ENCODE data around the gene SPIN2A. TPM values are rescaled to one million over a fixed set of nuclear protein-coding genes. Genes with fewer than 3 reads are reported as not detected.
A peak's percentile ranks its signal among the peaks of the same experiment; 100 is the strongest.
"Not testable (repeated sequence)": the region's sequence is repeated elsewhere in the genome, so short reads cannot be mapped to it uniquely, and the experiment has no call there.

The SPIN2A gene
- total RNA-seq (2021) = 2.2 and 2.8 TPM in 2 replicates
- long read RNA-seq, transcript SPIN2A-201 (2 exons, 1,319 nt) = major isoform, 7 of 7 reads
- long read RNA-seq, partial matches to known transcripts = 0 of 7 reads
- long read RNA-seq, other reads (novel, unspliced or antisense) = 0 of 7 reads

DNA sequence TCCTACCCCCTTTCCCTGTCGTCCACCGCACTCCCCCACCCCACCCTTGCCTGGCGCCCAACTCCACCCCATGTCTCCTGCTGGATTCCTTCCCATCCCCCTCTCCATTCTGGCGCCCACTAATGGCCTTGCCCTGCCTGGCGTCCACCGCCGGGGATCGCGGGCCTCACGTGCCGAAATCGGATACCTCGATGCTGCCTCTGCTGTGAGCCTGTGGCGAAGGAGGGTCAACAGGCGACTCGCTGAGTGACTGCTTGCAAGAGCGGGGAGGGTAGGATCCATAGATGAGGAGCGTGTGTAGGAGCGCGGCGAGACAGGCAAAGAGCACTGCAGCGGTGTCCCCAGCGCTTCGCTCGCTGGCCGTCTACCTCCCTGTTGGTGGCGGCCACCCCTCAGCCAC is at the start of gene SPIN2A:
TSS of gene SPIN2A (minus strand) at position 325 of the 400 bp plus-strand sequence. CDS start 800 bp downstream, outside the sequence.
- H3K9me3 Mint-ChIP-seq = peaks cover 60 to 72% of the 10 kb centered on the region in 2 experiments
- Histone ChIP-seq H3K9ac (ENCODE audit: extremely low read depth, insufficient read length, low read length) (peak within 1 kb of the TSS; percentile 43), H4K5ac (ENCODE audit: insufficient read length, low read depth, low read length) (peak within 1 kb of the TSS; percentile 65), H3K4me2 (ENCODE audit: insufficient read depth, insufficient read length, low read length) (peak within 1 kb of the TSS; percentile 68), H3K14ac (ENCODE audit: insufficient read depth, low read length) (peak within 1 kb of the TSS; percentile 58)
- not testable (repeated sequence) for H3K27me3 ChIP-seq (ENCODE audit: insufficient read depth, low read length); H3K79me2 ChIP-seq (ENCODE audit: insufficient read depth, low read length); H3K4ac ChIP-seq (ENCODE audit: low read depth, low read length); H2BK12ac ChIP-seq (ENCODE audit: insufficient read length, low read depth, low read length); H4K8ac ChIP-seq (replicated peaks; ENCODE audit: insufficient read length, low read depth, low read length); H4K91ac ChIP-seq (ENCODE audit: insufficient read length, low read depth, low read length); H2AK5ac ChIP-seq (ENCODE audit: insufficient read length, low read length); H3T11ph ChIP-seq (ENCODE audit: low read length); H2BK120ac ChIP-seq (ENCODE audit: low read depth, low read length, poor library complexity, severe bottlenecking); H4K20me1 ChIP-seq (ENCODE audit: control insufficient read depth, insufficient read depth, insufficient read length); H3K23me2 ChIP-seq (ENCODE audit: insufficient read length, low read depth, low read length, poor library complexity, severe bottlenecking); H3K4me1 ChIP-seq (ENCODE audit: insufficient read depth, low read length); H3K27me3 Mint-ChIP-seq (ENCODE audit: low read depth); H2AFZ ChIP-seq (ENCODE audit: low read length); H2BK15ac ChIP-seq (ENCODE audit: low read depth, low read length); H3K9me3 ChIP-seq (ENCODE audit: control insufficient read depth, low read depth, low read length); H3K18ac ChIP-seq (ENCODE audit: insufficient read length, low read depth, low read length); H3K56ac ChIP-seq (ENCODE audit: insufficient read length, low read depth, low read length); H3K79me1 ChIP-seq (ENCODE audit: insufficient read depth, low read depth, low read length, poor library complexity, severe bottlenecking); H2BK5ac ChIP-seq (ENCODE audit: insufficient read length, low read length); H2BK20ac ChIP-seq (ENCODE audit: low read depth, low read length, poor library complexity, severe bottlenecking); H3K27ac ChIP-seq (ENCODE audit: insufficient read length, low read depth, low read length); H3K23ac ChIP-seq (ENCODE audit: insufficient read length, low read depth, low read length)
- no CpG with 5 or more reads among the region's 27 CpGs for WGBS (ENCODE audit: extremely low coverage, insufficient read length, low lambda C conversion rate)
- H3K4me1 Mint-ChIP-seq = peaks cover 14 to 22% of the 10 kb centered on the region in 2 experiments
- peaks cover 0 to 19% (median 17%) of the 10 kb centered on the region in 3 experiments; a peak in 6 of 7 replicates for H3K36me3 Mint-ChIP-seq (ENCODE audit: insufficient read depth in 1 of 3, low read depth in 3 of 3)
- peak within 1 kb of the TSS; percentile 61 to 90 (median 82); a peak in 5 of 7 replicates for H3K27ac Mint-ChIP-seq
- DNase-seq = peak; percentile 66
- H3K4me3 Mint-ChIP-seq = peak within 1 kb of the TSS; percentile 63 to 78

Data from H9 (cell line).